MCF 10A (cell line): ENCODE measurements around the gene AHCY. TPM values are rescaled to one million over a fixed set of nuclear protein-coding genes. Genes with fewer than 3 reads are reported as not detected.

Source experiments
- BruUV-seq: library from RNA; stranded (reverse); fragments of 400-500 nt; replicated peaks from 2 replicates; lab custom pipeline; 2021; lab: Mats Ljungman, UMichigan
- CTCF ChIA-PET: fragments of 300-600 bp; sonication (Branson Sonifier 250); formaldehyde crosslinking; extraction: SDS; loops from one replicate; lab custom pipeline; 2021; ENCODE audit warnings: antibody characterized with exemption, inconsistent platforms; lab: Yijun Ruan, JAX
- POLR2A ChIA-PET: fragments of 300-600, 350-650 bp; sonication (Branson Sonifier 250); formaldehyde crosslinking; extraction: SDS; loops from one replicate; lab custom pipeline; 2020; ENCODE audit warnings: antibody characterized with exemption, inconsistent platforms; lab: Yijun Ruan, JAX
- DNase-seq: peaks from one replicate; pipeline ENCODE4 v3.0.0-alpha.2; 2018; ENCODE audit not compliant: unreplicated experiment
- H3K27ac Mint-ChIP-seq: one replicate; pipeline ENCODE4 v1.8.0; 2022; ENCODE audit warnings: mild to moderate bottlenecking, low read depth, mixed read lengths; ENCODE audit not compliant: unreplicated experiment
- H3K27me3 Mint-ChIP-seq: one replicate; pipeline ENCODE4 v1.8.0; 2022; ENCODE audit warnings: mixed read lengths; ENCODE audit not compliant: insufficient read depth, unreplicated experiment
- H3K36me3 Mint-ChIP-seq: one replicate; pipeline ENCODE4 v1.8.0; 2022; ENCODE audit warnings: mild to moderate bottlenecking, moderate library complexity, mixed read lengths; ENCODE audit not compliant: insufficient read depth, unreplicated experiment
- H3K4me1 Mint-ChIP-seq: one replicate; pipeline ENCODE4 v1.8.0; 2022; ENCODE audit warnings: mixed read lengths; ENCODE audit not compliant: insufficient read depth, unreplicated experiment
- H3K4me3 Mint-ChIP-seq: one replicate; pipeline ENCODE4 v1.8.0; 2022; ENCODE audit warnings: mild to moderate bottlenecking, moderate library complexity, mixed read lengths; ENCODE audit not compliant: unreplicated experiment
- H3K9me3 Mint-ChIP-seq: one replicate; pipeline ENCODE4 v1.8.0; 2022; ENCODE audit warnings: mixed read lengths; ENCODE audit not compliant: unreplicated experiment
- CTCF ChIP-seq: fragments of 200-600 bp; IDR thresholded peaks from one replicate; pipeline ENCODE4 v1.8.0; 2022; ENCODE audit warnings: antibody characterized with exemption, mild to moderate bottlenecking; ENCODE audit not compliant: unreplicated experiment
- intact Hi-C: fragments of 100-400 bp; cut with micrococcal nuclease; formaldehyde crosslinking; loops from 2 replicates; pipeline ENCODE4 v1.14.1; 2022
- total RNA-seq: library from RNA; stranded (reverse); gene quantifications from 2 replicates; pipeline ENCODE4 v1.2.3, GENCODE V29; 2022

Gene AHCY
- total RNA-seq, 1 experiment from 2014 or later, result 175 TPM

GRCh38 chr20:34300809-34301586 is 2.2 kb downstream of the AHCY start:
- Mint-ChIP-seq H3K4me3 (no peak overlapping the region), H3K4me1 (peaks cover 5% of the 10 kb centered on the region), H3K27me3 (no peaks in the 10 kb centered on the region), H3K9me3 (no peaks in the 10 kb centered on the region), H3K36me3 (peaks cover 7% of the 10 kb centered on the region), H3K27ac (peak overlapping the region; percentile 83)
- DNase-seq, result no peak
- BruUV-seq, result no TSS peak
- TF ChIP-seq CTCF, result no peak
- intact Hi-C loops, result no loop called here
- CTCF ChIA-PET, result interaction anchor here (0.6 to 4.5 kb wide), 9 partner anchors 8 to 469 kb away, joined by 3 to 39 read pairs (median 4); no protein-coding TSS in a partner anchor
- POLR2A ChIA-PET, result interaction anchor here (0.5 to 4.4 kb wide), 8 partner anchors 13 to 215 kb away, joined by 3 to 45 read pairs (median 4); partner anchors contain the start of gene DYNLRB1

- CTCF ChIA-PET, result interaction anchor here (1.6 to 4.5 kb wide), 3 partner anchors 12 to 14 kb away, joined by 4 to 39 read pairs (median 8); no protein-coding TSS in a partner anchor
- POLR2A ChIA-PET, result interaction anchor here (0.5 to 4.4 kb wide), 4 partner anchors 14 to 216 kb away, joined by 3 to 45 read pairs (median 3); partner anchors contain the start of gene DYNLRB1
- H3K4me3 Mint-ChIP-seq, result no peak overlapping the region
- H3K27ac Mint-ChIP-seq, result no peak overlapping the region
- H3K36me3 Mint-ChIP-seq, result peaks cover 7% of the 10 kb centered on the region
- intact Hi-C loops, result no loop called here
- no peak for TF ChIP-seq CTCF
- H3K9me3 Mint-ChIP-seq, result no peaks in the 10 kb centered on the region
- peaks cover 5% of the 10 kb centered on the region for H3K4me1 Mint-ChIP-seq
- DNase-seq, result peak; percentile 33
- no TSS peak for BruUV-seq
- no peaks in the 10 kb centered on the region for H3K27me3 Mint-ChIP-seq
Observed at GRCh38 chr20:34300256-34300806, 2.8 kb downstream of the AHCY start.

GRCh38 chr20:34299556-34300255 is 3.4 kb downstream of the AHCY start:
- intact Hi-C loops, result no loop called here
- CTCF ChIA-PET, result interaction anchor here (0.6 to 1.6 kb wide), 4 partner anchors 13 to 496 kb away, joined by 3 to 4 read pairs (median 4); no protein-coding TSS in a partner anchor
- no peak overlapping the region for H3K4me3 Mint-ChIP-seq

More at GRCh38 chr20:34299556-34300255, 3.4 kb downstream of the AHCY start:
- no TSS peak for BruUV-seq
- H3K36me3 Mint-ChIP-seq, result peaks cover 9% of the 10 kb centered on the region
- DNase-seq, result no peak
- POLR2A ChIA-PET, result interaction anchor here (1.3 to 4.4 kb wide), 2 partner anchors 109 to 216 kb away, joined by 3 to 45 read pairs; partner anchors contain the start of gene DYNLRB1
- no peak for TF ChIP-seq CTCF
- H3K27ac Mint-ChIP-seq, result no peak overlapping the region
- no peaks in the 10 kb centered on the region for H3K9me3 Mint-ChIP-seq
- H3K27me3 Mint-ChIP-seq, result no peaks in the 10 kb centered on the region
- H3K4me1 Mint-ChIP-seq, result peaks cover 5% of the 10 kb centered on the region
